Stimulated activated naive CD8-positive, alpha-beta T cell treated with anti-CD3 and anti-CD28 coated beads, Interleukin-15, amount 100 ng/mL, for 72 hours (primary cell): Measurements from ENCODE around the gene GCDH.

Experiments used
- ATAC-seq: fragments of 150-1000 bp; cut with Tn5 transposase; 2 replicates; pipeline ENCODE4 v1.10.0; 2021; ENCODE audit warnings: mild to moderate bottlenecking, moderate library complexity
- DNase-seq, 2 donors: peaks; one replicate each; pipeline ENCODE4 v3.0.0; 2021 to 2022
- H3K27ac Mint-ChIP-seq, 2 donors: one replicate each; pipeline ENCODE4 v1.8.0; 2022; ENCODE audit warnings: mild to moderate bottlenecking in 2 of 2, mixed read lengths in 2 of 2, moderate library complexity in 2 of 2
- H3K27me3 Mint-ChIP-seq: one replicate; pipeline ENCODE4 v1.8.0; 2022; ENCODE audit warnings: mixed read lengths
- H3K4me1 Mint-ChIP-seq: one replicate; pipeline ENCODE4 v1.8.0; 2022; ENCODE audit warnings: mild to moderate bottlenecking, mixed read lengths
- H3K4me3 Mint-ChIP-seq, 2 donors: one replicate each; pipeline ENCODE4 v1.8.0; 2022; ENCODE audit warnings: mild to moderate bottlenecking in 2 of 2, mixed read lengths in 2 of 2, moderate library complexity in 1 of 2
- H3K9me3 Mint-ChIP-seq, 2 donors: one replicate each; pipeline ENCODE4 v1.8.0; 2022; ENCODE audit warnings: mixed read lengths in 2 of 2

Gene GCDH

DNA sequence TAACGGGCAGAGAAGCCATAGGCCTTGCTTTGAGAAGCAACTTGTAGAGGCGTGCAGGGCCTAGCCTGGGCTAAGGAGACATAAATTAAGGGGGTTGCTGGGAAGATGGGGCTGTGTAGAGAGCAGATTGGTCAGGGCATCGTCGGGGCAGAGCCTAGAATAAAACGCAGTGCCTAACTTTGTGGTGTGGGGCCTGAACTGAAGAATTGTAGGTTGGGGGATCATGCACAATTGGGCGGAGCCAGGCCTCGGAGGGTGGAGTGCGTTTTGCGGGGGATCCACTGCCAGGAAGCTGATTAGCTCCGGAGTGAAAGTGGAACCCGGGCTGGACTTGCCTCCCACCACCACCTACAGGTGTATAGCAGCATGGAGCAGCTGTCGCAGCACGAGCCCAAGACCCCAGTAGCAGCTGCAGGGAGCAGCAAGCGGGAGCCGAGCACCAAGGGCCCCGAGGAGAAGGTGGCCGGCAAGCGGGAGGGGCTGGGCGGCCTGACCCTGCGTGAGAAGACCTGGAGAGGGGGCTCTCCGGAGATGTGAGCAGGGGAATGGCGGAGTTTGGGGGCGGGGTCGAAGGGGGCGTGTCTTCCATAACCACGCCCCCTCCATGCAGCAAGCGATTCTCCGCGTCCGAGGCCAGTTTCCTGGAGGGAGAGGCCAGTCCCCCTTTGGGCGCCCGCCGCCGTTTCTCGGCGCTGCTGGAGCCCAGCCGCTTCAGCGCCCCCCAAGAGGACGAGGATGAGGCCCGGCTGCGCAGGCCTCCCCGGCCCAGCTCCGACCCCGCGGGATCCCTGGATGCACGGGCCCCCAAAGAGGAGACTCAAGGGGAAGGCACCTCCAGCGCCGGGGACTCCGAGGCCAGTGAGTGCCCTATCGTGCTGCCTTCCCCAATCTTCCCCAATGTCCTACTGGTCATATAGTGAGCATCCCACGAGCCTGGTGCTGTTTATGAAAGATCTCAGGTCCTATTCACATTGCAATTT is 23.6 kb upstream of the GCDH start:
- ATAC-seq: peak; percentile 88
- Mint-ChIP-seq H3K4me3 (peak overlapping the region; percentile 80 to 90), H3K27me3 (peaks cover 12% of the 10 kb centered on the region), H3K27ac (peak overlapping the region; percentile 24 to 45), H3K4me1 (peaks cover 27% of the 10 kb centered on the region), H3K9me3 (peaks cover 0 to 3% of the 10 kb centered on the region in 2 donors)
- DNase-seq: peak; percentile 84 to 86

DNA sequence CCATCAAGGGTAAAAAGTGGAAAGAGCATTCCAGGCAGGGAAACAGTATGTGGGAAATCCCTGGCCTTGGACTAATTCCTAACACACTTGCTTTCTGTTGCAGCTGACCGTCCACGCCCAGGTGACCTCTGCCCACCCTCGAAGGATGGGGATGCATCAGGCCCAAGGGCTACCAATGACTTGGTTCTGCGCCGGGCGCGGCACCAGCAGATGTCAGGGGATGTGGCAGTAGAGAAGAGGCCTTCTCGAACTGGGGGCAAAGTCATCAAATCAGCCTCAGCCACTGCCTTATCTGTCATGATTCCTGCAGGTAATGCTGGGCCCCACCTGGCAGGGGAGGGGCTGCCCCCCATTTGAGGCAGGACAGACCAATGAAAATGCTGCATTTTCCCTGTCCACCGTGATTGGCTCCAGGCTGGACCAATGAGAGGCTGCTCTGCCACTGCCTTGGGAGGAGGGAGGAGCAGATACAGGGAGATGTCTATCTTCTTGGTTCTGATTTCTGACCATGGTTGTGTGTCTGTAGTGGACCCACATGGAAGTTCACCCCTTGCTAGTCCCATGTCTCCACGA is 22.3 kb upstream of the GCDH start:
- Mint-ChIP-seq H3K27me3 (peaks cover 12% of the 10 kb centered on the region), H3K4me1 (peaks cover 27% of the 10 kb centered on the region), H3K4me3 (peak overlapping the region in 1 of 2 donors; percentile 18), H3K27ac (no peak overlapping the region), H3K9me3 (peaks cover 0 to 3% of the 10 kb centered on the region in 2 donors)
- peak in 1 of 2 donors; percentile 36 for DNase-seq
- ATAC-seq: no peak

DNA sequence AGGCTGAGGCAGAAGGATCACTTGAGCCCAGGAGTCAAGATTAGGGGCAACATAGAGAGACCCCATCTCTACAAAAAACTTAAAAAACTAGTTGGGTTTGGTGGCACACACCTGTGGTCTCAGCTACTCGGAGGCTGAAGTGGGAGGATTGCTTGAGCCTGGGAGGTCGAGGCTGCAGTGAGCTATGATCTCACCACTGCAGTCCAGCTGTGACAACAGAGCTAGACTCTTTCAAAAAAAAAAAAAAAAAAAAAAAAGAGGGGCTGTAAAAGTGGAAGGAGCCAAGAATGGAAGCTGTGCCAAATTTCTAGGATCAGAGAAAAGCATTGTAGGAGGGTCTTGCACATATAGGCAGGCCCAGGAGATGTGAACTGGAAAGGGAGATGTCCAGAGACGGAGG is 19.3 kb upstream of the GCDH start:
- Mint-ChIP-seq H3K27ac (no peak overlapping the region), H3K27me3 (no peaks in the 10 kb centered on the region), H3K4me1 (peaks cover 21% of the 10 kb centered on the region), H3K4me3 (no peak overlapping the region), H3K9me3 (peaks cover 0 to 3% of the 10 kb centered on the region in 2 donors)
- ATAC-seq (no peak), DNase-seq (no peak)

DNA sequence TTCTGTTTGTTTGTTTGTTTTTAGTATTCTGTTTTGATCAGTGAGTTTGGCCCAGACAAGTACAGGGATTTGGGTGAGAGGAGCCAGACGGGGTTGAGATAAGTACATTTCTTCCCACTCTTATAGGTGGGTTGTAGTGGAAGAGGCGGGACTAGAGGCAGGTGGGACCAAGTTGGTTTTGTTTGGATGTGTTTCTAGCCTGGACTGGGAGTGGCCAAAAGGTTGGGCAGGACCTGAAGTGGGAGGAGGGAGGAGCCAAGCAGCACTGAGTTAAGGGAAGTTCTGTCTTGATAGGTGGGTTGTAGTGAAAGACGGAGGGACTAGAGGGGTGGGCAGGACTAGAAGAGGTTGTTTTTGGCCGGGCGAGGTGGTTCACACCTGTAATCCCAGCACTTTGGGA is 18.7 kb upstream of the GCDH start:
- no peak for ATAC-seq
- H3K4me3 Mint-ChIP-seq: no peak overlapping the region
- no peak for DNase-seq

DNA sequence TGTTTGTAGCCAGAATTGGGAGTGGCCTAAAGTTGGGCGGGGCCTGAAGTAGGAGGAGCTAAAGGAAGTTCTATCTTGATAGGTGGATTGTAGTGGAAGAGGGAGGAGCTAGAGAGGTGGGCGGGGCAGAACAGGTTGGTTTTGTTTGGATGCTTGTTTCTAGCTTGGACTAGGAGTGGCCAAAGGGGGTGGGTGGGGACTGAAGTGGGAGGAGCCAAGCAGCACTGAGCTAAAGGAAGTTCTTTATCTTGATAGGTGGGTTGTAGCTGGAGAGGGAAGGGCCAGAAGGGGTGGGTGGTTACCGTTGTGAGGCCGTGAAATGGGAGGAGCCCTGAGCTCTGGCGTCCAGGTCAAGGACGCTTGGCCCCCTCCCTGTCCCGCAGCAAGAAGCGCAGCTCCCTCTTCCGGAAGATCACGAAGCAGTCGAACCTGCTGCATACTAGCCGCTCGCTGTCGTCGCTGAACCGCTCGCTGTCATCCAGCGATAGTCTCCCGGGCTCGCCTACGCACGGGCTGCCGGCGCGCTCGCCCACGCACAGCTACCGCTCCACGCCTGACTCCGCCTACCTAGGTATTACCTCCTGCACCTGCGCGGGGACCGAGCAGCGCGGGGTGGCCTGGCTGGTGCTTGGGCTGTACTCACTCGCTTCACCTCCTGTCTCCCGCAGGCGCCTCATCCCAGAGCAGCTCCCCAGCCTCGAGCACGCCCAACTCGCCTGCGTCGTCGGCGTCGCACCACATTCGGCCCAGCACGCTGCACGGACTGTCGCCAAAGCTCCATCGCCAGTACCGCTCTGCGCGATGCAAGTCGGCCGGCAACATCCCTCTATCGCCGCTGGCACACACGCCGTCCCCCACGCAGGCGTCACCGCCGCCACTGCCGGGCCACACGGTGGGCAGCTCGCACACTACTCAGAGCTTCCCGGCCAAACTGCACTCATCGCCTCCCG is 17.7 kb upstream of the GCDH start:
- peak; percentile 57 to 66 for DNase-seq
- peak overlapping the region in 1 of 2 donors; percentile 59 for H3K27ac Mint-ChIP-seq

More for the DNA sequence above, 18.7 kb upstream of the GCDH start:
- no peak overlapping the region for H3K27ac Mint-ChIP-seq
- peaks cover 15% of the 10 kb centered on the region for H3K4me1 Mint-ChIP-seq
- H3K9me3 Mint-ChIP-seq: peaks cover 0 to 3% of the 10 kb centered on the region in 2 donors
- no peaks in the 10 kb centered on the region for H3K27me3 Mint-ChIP-seq

DNA sequence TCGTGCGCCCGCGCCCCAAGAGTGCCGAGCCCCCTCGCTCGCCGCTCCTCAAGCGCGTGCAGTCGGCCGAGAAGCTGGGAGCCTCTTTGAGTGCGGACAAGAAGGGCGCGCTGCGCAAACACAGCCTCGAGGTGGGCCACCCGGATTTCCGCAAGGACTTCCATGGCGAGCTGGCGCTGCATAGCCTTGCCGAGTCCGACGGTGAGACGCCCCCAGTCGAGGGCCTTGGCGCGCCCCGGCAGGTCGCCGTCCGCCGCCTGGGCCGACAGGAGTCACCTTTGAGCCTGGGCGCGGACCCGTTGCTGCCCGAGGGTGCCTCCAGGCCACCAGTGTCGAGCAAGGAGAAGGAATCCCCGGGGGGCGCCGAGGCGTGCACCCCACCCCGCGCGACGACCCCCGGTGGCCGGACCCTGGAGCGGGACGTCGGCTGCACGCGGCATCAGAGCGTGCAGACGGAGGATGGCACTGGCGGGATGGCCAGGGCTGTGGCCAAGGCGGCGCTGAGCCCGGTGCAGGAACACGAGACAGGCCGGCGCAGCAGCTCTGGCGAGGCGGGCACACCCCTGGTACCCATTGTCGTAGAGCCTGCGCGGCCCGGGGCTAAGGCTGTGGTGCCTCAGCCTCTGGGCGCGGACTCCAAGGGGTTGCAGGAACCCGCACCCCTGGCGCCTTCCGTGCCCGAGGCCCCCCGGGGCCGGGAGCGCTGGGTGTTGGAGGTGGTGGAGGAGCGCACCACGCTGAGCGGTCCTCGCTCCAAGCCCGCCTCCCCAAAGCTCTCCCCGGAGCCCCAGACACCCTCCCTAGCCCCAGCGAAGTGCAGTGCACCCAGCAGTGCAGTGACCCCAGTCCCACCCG is 16.8 kb upstream of the GCDH start:
- ATAC-seq (peak; percentile 34), DNase-seq (no peak)
- Mint-ChIP-seq H3K27me3 (no peaks in the 10 kb centered on the region), H3K4me1 (peaks cover 9% of the 10 kb centered on the region), H3K27ac (peak overlapping the region in 1 of 2 donors; percentile 59), H3K9me3 (peaks cover 0 to 3% of the 10 kb centered on the region in 2 donors), H3K4me3 (no peak overlapping the region)

More for the DNA sequence above, 17.7 kb upstream of the GCDH start:
- no peaks in the 10 kb centered on the region for H3K27me3 Mint-ChIP-seq
- peaks cover 10% of the 10 kb centered on the region for H3K4me1 Mint-ChIP-seq
- peak; percentile 72 for ATAC-seq
- H3K9me3 Mint-ChIP-seq: peaks cover 0 to 3% of the 10 kb centered on the region in 2 donors
- H3K4me3 Mint-ChIP-seq: peak overlapping the region; percentile 27 to 71

DNA sequence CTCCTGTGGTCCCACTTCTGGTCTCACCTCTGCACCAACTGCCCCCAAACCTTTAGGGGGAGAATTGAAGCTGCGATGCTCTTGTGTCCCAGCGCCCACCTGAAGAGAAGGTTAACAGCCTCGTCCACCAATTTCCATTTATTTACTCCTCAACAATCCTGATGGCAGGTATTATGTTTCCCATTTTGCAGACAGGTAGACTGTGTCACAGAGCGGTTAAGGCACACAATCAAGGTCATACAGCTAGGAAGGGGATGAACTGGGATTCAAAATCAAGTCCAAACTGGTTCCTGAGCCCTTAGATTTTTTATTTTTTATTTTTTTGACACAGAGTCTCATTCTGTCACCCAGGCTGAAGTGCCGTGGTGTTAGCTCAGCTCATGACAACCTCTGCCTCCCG is 15.9 kb upstream of the GCDH start:
- Mint-ChIP-seq H3K27ac (no peak overlapping the region), H3K4me3 (no peak overlapping the region), H3K4me1 (peaks cover 16% of the 10 kb centered on the region), H3K9me3 (peaks cover 0 to 3% of the 10 kb centered on the region in 2 donors), H3K27me3 (no peaks in the 10 kb centered on the region)
- no peak for ATAC-seq
- no peak for DNase-seq

DNA sequence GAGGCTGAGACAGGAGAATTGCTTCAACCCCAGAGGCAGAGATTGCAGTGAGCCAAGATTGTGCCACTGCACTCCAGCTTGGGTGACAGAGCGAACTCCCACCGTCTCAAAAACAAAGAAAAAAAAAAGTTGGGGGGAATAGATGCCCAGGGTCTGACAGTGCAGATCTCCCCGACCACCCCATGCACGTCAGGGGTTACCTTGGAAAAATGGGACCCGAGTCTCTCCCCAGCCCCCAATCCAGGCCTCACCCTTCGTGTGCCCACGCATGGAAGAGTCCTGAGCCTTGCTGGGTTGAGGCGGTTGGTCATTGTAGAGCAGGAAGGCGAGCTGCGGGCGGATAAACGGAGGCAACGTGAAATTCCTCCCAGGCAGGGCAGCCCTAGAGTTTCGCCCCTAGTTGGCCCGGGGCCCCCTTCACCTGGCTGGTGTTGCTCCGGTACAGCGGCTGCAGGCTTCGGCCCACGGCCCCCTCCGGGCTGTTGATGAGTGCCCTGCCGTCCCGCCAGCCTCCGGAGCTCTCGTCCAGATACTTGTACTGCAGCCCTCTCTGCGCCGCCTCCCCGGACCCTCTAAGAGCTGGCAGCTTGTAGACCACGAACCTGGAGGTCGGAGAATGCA is 10.3 kb upstream of the GCDH start:
- no peaks in the 10 kb centered on the region for H3K27me3 Mint-ChIP-seq
- H3K4me3 Mint-ChIP-seq: peak overlapping the region; percentile 91 to 92
- H3K4me1 Mint-ChIP-seq: peaks cover 45% of the 10 kb centered on the region
- peaks cover 0 to 8% of the 10 kb centered on the region in 2 donors for H3K9me3 Mint-ChIP-seq
- DNase-seq (no peak), ATAC-seq (peak; percentile 0)
- H3K27ac Mint-ChIP-seq: peak overlapping the region; percentile 72

DNA sequence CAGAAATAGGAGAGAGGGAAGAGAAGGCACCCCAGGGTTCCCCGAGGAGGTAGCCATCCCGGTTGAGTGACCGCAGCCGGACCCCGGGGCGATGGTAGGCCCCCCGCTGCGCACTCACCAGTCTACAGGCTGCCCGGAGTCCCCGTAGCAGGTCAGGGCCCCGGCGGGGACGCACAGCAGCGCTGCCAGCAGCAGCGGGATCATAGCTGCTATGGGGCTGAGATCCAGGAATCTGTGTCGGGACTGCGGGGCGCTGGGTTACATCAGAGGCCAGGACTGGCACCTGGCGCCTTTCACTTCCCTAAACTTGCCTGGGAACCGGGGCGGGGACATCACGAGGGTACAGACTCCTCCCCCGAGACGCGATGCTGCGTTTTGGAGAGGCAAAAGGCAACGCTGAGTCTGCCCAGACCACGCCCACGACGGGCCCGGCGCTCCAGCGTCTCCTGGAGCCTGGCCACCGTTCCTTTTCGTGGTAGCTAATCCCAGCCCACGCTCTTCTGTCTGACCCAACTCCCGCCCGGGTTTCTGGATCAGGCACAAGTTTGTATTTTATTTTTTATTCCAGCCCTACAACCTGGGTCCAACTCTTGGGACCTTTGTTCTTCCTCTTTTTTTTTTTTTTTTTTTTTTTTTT is 9.7 kb upstream of the GCDH start, which contains the start of gene DNASE2:
DNASE2 (minus strand) TSS at position 278 of the 637 bp plus-strand sequence; CDS start at position 204, 74 bp downstream.
- H3K9me3 Mint-ChIP-seq: peaks cover 0 to 8% of the 10 kb centered on the region in 2 donors
- DNase-seq (peak; percentile 83 to 91), ATAC-seq (peak; percentile 74)

DNA sequence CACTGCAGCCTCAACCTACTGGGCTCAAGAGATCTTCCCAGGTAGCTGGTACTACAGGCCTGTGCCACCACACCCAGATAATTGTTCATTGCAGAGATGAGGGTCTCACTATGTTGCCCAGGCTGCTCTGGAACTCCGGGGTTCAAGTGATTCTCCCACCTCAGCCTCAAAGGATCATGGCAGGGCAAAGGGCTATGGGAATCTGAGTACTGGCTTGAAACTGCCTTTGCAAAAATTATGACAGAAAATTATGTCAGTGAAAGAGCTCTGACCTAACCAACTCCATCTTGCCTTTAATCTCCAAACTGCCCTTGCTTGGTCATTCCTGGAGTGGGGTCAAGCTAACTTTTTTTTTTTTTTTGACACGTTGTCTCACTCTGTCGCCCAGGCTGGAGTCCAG is 8.4 kb upstream of the GCDH start:
- Mint-ChIP-seq H3K4me1 (peaks cover 53% of the 10 kb centered on the region), H3K4me3 (peak overlapping the region; percentile 91 to 92), H3K27me3 (no peaks in the 10 kb centered on the region), H3K9me3 (peaks cover 0 to 8% of the 10 kb centered on the region in 2 donors), H3K27ac (peak overlapping the region in 1 of 2 donors; percentile 86)
- ATAC-seq (no peak), DNase-seq (no peak)

More for the DNA sequence above, 9.7 kb upstream of the GCDH start, which contains the start of gene DNASE2:
- H3K27me3 Mint-ChIP-seq: no peaks in the 10 kb centered on the region
- H3K4me1 Mint-ChIP-seq: peaks cover 48% of the 10 kb centered on the region
- peak within 1 kb of the TSS; percentile 91 to 92 for H3K4me3 Mint-ChIP-seq
- peak within 1 kb of the TSS; percentile 86 to 88 for H3K27ac Mint-ChIP-seq

DNA sequence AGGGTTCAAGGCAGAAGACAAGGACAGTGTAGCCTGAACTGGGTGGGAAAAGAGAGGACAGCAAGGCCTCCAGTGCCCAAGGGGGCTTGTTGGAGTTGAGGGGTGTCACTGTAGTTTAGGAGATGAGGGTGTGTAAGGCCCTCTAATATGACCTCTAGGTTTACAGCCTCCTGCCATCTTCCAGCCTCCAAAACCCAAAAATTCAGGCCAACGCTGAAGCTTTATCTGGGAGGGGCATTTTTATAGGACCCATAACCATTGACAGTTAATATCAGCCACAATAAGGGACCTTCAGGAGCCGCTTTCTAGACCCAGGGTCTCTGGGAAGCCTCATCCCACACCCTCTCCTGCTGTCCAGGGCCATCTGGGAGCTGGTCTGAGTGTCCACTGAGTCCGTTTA is 6.8 kb upstream of the GCDH start:
- ATAC-seq: no peak
- DNase-seq: no peak
- Mint-ChIP-seq H3K27ac (no peak overlapping the region), H3K27me3 (no peaks in the 10 kb centered on the region), H3K4me1 (peaks cover 44% of the 10 kb centered on the region), H3K4me3 (peak overlapping the region; percentile 89 to 97), H3K9me3 (peaks cover 0 to 8% of the 10 kb centered on the region in 2 donors)

DNA sequence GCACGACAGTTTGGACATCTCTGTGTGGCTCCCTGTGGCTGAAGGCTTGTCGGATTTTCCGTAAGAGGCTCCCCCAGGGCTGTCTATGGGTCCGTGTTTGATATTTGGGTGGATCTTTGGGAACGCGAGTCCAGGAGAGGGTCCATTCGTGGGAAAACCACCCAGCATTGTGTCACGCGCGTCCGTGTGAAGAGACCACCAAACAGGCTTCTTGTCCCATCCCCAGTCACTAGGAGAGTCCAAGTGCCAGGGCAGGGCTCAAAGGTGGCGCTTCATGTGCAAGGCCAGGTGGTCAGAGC is 6.4 kb upstream of the GCDH start:
- Mint-ChIP-seq H3K9me3 (peaks cover 0 to 8% of the 10 kb centered on the region in 2 donors), H3K4me1 (peaks cover 41% of the 10 kb centered on the region), H3K4me3 (peak overlapping the region; percentile 89 to 97), H3K27me3 (no peaks in the 10 kb centered on the region), H3K27ac (no peak overlapping the region)
- DNase-seq: no peak
- no peak for ATAC-seq

DNA sequence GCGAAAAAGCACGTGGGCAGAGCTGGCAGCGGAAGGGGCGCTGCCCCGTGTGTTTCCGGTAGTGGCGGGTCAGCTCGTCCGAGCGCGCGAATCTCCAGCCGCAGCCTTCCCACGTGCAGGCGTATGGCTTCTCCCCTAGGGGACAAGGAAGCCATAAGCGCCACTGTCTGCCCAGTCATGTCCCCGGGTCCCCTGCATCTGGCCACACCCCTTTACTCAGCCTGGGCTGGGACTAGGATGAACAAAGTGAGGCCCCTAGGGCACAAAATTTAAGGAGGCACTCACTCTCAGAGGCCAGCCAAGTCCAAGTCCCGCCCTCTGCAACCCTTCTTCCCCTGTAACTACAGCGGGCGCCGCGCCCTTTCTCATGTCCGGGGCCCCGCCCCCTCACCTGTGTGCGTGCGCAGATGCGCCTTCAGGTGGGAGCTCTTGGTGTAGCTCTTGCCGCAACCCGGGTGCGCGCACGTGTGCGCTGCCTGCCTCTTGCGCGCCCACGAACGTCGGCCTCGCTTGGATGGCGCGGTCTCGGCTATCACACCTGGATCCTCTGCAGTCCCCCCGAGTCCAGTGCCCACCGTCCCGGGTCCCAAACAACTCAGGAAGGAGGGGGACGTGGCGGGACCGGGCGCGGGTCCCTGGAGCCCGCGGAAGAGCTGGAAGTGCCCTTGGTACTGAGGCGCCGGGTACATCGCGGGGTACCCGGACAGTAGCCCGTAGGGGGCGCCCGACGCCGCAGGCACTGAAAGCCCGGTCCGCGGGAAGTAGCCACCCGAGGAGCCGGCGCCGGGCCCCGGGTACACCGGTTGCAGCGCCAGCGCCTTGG is 5.8 kb upstream of the GCDH start:
- Mint-ChIP-seq H3K27me3 (no peaks in the 10 kb centered on the region), H3K4me3 (peak overlapping the region; percentile 89 to 97), H3K27ac (peak overlapping the region; percentile 70 to 91), H3K4me1 (peaks cover 41% of the 10 kb centered on the region), H3K9me3 (peaks cover 0 to 8% of the 10 kb centered on the region in 2 donors)
- peak; percentile 86 for ATAC-seq
- peak; percentile 94 to 97 for DNase-seq
